Pulmonary artery endothelial cell (primary cell): Measurements from ENCODE around the gene BFSP1. TPM values are rescaled to one million over a fixed set of nuclear protein-coding genes. Genes with fewer than 3 reads are reported as not detected.

Experiments used
- DNase-seq: peaks from one replicate; pipeline ENCODE4 v3.0.0-alpha.2; 2011; ENCODE audit warnings: low read depth, low spot score
- total RNA-seq: library from RNA; depleted of rRNA; stranded (reverse); fragments of >200 nt; gene quantifications from 2 replicates; pipeline ENCODE4 v1.2.3, GENCODE V29; 2014

BFSP1 gene
- 2.4 and 2.9 TPM in 2 replicates for total RNA-seq

DNA sequence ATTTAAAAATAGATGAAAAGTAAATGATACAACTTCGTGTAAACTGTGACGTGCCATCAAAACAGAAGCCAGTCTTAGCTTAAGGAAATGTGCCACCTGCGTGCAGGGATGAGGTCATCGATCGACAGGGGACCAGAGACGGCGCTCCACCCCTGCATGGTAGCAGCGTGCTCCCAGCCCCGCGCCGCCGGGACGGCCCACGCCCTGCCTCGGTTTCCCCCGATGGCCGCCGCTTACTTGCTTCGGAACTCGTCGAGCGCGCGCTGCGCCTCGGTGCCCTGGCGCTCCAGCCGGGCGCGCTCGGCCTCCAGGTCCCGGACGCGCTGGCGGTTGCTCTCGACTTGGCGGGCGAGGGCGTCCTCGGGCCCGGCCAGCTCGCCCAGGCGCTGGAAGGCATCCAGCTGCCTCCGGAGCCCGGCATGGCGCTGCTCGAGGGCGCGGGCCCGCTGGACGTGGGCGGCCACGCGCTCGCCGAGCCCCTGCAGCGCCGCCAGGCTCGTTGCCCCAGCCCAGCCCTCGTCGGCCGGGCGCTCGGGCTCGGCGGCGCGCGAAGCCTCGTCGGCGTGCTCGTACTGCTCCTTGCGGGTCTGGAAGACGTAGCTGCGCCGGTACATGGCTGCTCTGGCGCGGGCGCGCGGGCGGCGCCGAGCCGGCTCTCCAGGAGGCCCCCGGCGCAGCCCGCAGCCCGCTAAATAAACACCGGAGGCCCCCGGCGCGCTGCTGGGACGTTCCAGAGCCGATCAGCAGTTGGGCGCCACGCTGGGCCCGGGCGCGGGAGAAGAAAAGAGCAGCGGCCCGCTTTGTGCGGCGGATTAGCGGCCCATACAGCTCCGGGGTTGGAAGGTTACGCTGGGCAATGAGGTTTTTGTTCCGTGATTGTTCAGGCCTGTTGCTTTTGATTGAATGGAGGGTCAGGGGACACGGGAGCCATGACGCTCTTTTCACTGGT is at the start of gene BFSP1:
TSS of gene BFSP1 (minus strand) at position 664 of the 949 bp plus-strand sequence. CDS start at position 614, 50 bp downstream.
- DNase-seq: no peak

DNA sequence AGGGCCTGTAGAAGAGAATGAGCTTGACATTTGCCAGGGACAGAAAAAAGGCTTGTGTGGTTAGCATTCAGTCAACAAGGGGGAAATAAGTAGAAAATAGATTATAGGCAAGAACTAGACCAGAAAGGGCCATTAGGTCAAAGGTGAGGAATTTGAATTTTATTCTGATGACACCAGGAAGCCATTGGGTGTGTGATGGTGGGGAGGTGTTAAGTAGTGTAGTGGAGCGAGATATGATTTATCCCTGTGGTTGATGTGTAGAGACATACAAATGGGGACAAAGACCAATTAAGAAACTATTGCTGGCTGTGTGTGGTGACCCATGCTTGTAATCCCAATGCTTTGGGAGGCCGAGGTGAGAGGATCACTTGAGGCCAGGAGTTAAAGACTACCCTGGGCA is 49.7 kb upstream of the BFSP1 start:
- DNase-seq: no peak

DNA sequence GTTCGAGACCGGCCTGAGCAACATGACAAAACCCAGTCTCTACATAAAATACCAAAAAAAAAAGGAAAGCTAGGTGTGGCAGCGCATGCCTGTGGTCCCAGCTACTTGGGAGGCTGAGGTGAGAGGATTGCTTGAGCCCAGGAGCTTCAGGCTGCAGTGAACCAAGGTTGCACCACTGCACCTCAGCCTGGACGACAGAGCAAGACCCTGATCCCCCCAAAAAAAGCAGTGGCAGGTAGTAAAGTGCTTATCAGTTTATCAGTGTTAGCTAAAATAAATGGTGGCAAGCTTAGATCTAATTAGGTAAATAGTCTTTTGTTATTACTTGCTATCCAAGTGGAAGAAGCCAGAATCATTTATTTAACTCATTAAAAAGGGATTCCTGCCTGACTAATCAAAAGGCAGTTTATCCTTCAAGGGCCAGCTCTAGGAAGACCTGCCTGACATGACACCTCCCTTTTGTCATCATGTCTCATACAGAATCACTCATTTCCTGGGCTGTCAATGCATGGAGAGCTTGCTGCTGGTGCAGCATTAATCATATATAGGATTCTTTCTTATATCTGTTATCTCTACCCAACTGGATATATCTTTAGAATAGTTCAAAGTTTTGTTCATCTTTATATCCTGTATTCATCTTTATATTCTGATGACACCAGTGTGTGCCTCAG is 48.3 kb upstream of the BFSP1 start:
- no peak for DNase-seq

DNA sequence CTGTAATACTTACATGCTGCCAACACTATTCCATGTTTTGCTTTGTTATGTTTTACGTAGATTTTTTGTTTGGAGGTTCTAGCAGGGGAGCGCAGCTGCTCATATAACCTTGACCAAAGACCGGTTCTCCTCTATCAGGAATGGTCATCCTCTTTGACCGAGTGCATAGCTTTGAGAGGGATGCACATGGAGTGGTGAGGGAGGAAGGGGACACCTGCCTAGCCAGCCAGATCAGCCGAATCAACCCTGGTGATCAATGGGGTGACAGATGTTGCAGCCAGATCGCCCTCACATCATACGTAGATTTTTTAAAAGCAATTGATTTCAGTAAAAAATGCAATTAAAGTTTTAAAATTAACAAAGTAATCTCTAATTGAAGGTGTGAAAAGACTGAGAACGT is 45.0 kb upstream of the BFSP1 start:
- DNase-seq: no peak

DNA sequence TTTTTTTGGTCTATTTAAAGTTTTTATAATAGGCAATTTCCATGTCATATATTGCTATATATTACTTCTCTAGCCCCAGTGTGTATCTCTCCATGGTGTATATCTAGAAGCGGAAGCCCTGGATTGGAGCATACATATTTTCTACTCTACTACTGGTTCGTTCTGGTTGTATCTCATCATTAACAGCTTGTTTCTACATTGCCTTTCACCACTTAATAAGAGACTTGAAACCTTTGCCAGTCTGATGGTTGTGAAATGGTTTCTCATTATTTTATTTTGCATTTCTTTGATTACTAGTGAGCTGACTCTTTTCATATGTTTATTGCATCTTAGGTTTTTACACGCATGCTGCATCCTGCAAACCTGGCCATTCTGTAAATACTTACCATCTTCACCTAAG is 42.3 kb upstream of the BFSP1 start:
- DNase-seq: no peak

DNA sequence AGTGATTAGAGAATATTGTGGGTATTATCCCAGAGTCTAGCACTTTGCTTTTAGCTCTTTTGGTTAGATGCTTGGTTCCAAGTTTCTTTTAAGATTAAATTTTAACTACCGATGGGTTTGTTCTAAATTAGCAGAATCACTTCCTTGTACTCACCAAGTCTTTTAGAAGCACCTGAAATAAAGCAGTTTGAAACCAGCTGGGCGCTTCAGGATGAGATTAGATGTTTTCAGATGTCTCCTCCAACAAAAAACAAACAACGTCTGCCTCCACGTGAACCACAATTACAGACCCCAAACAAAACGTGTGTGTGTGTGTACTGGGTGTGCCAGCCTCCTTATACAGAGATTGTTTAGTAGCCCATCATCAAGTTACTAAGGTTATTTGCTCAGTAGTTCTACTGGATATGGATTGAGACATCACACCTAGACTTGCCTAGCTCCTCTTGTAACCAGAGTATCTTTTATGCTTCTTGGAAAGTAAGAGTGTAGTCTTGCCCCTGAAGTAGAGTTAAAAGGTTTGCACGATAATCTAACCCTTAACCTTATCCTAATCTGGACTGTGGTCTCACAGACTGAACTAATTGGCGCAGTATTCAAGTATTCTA is 41.0 kb upstream of the BFSP1 start:
- DNase-seq: no peak

DNA sequence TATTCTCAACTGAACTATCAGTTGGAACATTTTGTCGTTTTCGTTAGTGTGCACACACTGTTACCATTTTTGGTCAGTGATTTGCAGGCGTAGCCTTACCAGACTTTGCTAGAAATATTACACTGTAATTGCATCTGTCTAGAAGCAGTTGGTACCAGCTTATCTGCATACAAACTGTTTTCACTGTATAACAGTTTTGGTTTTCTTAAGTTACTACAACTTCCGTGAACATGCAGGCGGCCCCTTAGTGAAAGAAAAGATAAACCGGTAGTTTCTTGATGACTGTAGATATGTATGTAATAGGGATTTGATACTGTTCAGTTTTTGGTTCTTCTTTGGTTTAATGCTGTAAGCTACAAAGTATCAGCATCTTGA is 40.0 kb upstream of the BFSP1 start:
- no peak for DNase-seq

DNA sequence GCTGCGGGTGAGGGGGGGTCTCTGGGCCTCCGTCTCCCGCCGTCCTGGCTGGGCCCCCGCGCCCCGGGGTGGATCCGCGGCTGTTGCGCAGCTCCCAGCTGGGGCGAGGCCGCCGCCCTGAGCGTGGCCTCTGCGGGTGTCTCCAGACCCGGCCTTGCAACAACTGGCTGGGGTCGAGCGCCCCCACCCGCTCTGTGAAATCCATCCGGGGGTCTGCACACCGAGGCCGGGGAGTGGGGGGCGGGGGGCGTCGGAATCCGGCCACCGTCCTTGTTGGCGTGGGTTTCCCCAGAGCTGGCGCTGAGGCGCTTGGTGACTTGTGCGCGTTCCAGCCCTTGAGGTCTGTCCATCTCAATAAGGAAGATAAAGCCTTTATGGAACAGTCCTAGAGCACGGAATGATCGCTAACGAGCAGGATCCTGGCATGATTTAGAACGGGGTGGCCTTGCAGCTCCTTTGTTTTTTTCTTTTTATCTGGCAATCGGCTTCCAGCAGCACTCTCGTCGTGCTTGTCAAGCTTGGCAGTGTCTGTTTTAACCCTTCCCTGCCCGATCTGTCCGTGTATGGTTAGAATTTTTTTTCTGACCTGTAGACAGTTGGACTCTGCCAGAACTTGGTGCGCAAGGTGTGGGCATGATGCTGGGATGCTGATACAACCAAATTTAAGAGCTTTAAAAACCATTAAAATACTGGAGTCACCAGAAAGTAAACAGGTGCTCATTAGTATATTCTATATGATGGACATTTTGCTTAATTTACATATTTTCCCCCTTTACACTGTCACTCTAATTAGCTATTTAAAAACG is 39.4 kb upstream of the BFSP1 start:
- DNase-seq: no peak

DNA sequence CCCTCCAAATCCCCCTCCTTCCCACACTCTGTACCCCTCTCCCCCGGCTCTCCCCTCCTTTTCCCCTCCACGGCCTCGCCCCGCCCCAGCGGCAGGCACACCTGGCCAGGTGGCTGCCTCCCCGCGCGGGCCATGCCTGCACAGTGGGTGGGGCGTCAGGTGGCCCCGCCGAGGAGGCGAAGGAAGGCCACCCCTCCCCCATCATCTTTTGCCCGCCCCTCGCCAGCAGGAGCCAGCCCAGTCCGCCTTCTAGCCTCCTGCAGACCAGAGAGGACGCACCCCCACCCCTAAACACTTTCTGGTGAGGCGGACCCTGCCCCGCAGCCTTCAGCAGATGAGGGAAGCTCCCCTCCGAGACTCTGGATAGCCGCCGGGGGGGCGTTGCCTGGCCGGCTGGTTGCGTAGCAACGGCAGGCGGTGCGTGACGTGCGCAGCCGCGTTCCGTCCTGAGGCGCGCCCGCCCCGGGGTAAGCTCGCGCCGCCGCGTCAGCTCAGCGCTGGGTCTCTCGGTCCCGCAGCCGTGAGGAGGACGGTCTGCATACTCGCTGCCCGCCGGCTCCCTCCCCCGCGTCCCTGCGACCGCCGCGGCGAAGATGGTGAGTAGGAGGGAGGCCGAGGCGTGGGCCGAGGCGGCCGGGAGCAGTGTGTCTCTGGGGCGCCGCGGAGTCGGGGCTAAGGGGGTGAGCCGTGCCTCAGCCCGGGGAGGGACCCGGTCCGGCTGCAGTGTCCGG is 38.6 kb upstream of the BFSP1 start, which contains the start of gene DSTN:
TSS of gene DSTN (plus strand) at position 460 of the 731 bp plus-strand sequence. CDS start at position 594, 134 bp downstream.
- peak; percentile 81 for DNase-seq

DNA sequence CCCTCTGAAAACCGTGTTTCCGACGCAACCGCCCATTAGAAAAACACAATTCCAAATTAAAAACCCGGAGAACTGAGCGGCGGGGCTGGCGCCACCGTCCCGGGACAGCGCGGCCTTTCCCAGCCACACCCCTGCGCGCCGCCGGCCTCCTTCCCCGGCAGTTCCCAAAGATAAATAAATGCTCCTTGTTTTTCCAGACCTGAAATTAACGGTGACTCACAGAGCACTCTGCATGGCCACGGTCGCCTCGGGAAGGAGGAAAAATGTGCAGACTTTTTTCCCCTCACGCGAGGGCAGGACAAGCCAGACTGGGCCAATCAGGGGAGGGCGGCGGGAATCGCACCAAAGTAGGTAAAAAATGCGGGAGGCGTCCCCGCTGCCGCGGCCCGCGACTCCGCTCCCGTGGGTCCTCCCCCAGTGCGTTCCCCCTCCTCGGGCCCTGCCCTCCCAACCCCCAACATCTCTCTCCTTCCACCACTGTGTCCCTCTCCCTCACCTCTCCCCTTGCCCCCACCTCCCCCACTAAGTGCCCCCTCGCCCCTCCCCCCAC is 37.9 kb upstream of the BFSP1 start:
- DNase-seq: peak; percentile 91

DNA sequence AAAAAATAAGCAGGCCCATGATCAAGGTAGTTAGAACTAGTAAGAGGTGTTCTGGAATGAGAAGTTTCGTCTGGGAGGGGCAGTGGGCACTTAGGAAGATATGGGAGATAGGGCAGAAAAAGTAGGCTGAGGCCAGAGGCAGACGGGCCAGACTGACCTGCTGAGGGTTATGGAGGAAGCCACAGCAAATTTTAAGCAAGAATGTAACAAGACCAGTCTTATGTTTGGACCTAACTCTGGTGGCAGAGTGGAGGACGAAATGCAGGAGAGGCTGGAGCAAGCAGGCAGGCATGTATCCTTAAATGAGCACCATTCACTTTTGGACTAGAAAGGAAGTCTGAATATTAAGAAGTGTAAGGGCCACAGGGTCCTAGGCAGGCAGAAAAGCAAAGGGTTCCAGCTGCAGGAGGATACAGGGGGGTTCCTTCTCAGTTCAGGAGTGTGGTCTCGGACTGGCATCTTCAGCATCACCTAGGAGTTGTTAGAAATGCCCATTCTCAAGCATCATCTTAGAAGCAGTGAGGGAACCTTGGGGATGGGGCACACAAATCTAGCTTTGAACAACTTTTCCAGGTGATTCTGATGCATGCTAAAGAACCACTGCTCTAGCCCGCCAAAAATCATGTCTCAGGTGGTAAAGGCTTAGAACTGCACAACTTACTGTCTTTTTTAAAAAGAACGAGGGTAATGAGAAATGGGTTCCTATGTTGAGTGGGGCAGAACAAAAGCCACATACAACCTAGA is 37.0 kb upstream of the BFSP1 start:
- DNase-seq: no peak

DNA sequence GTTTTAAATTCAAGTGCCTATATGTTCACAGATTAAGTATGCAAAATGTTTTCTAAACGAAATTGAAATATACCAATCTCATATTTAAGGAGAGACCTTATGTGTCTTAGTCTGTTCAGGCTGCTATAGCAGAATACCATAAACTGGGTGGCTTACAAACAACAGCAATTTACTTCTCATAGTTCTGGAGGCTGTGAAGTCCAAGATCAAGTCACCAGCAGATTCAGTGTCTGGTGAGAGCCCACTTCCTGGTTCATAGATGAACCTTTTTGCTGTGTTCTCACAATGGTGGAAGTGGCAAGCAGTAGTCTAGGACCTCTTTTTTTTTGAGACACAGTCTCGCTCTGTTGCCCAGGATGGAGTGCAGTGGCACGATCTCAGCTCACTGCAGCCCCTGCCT is 35.2 kb upstream of the BFSP1 start:
- DNase-seq: no peak

DNA sequence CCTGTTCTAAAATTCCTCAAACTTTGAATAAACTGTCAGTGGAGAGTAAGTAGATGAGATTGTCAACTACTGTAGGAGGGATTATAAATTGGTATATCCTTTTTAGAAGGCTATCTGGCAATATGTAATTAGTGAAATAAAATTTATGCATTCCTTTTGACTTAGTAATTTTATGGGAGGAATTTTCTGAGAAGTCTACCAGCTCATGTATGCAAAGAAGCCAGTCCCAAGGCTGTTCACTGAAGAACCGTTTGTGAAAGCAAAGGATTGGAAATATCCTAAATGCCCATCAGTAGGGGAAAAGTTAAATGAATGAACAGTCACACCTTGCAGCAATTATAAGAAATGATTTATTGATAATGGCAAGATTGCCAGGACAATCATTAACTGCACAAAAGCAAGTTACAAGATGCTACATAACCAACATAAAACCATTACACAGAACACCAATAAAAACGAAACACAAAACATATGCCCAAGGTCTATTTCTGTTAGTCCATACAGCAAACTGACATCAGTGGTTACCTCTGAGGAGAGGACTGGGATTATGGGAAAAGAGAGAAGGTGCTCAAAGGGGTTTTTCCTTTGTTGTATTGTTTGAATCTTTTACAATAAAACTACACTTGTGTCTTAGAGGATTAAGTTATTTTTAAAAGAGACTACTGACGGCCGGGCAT is 34.1 kb upstream of the BFSP1 start:
- no peak for DNase-seq

DNA sequence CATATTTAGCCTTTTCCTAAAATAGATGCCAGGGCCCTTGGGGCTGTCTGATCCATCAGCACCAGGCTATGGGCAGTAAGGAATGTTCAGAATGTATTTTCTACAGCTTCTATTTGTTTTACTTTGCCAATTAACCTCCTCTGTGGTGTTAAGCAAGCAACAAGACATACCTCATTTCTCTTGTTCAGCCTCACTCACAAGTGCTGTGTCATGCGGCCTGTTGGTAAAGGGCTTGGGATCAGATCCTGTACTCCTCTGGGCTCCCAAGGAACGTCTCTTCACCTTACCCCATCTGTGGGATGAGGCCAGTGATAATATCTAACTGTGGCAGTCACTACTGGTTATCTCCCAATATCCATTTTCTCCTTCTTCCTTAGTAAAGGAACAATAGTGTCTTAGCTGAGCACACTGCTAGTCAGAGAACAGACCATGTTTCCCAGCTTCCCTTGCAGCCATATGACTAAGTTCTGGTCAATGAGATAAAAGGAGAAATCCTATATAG is 31.7 kb upstream of the BFSP1 start:
- no peak for DNase-seq

DNA sequence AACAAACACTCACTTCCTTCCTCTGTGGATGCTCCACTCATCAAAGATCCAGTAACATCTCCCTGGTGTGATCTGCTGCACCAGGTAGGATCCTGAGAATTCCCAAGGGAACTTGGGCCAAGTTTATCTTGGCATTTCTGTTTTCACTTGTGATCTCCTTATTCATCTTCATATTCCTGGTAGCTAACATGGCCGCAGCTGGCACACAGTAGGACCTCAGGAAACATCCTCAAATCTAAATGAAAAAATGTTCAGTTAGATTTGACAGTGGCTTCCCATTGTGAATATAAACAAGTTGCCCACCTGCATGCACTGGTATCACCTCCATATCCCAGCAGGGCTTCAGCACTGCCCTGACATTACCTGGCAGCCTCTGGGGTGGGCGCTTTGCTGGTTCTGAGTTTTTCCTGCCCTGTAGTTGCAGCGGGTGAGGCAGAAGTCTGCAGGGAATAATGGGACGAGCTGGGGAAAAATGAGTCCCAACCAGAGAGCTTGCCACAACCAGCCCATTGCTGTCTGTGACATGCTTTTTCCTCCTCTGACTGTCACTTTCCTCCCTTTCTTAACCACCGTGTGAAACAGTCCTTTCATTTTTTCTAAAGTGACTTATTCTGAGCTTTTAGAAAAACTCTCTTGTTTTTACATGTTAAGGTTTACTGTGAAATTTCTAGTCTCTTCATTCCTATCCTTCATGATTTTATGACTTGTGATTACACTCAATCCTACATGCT is 29.3 kb upstream of the BFSP1 start:
- no peak for DNase-seq

DNA sequence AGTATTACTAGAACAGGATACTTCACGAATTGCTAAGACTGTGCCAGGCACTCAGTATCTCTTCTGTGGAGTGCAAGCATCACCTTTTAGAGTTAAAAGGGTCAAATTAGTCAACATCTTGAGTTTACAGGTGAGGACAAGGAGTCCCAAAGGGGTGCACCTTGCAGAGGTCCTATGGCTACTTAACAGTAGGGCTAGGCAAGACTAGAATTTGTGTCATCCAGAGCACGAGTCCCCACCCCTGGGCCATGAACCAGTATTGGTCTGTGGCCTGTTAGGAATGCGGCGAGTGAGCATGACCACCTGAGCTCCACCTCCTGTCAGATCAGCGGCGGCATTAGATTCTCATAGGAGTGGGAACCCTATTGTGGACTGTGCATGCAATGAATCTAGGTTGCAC is 28.2 kb upstream of the BFSP1 start:
- DNase-seq: no peak

DNA sequence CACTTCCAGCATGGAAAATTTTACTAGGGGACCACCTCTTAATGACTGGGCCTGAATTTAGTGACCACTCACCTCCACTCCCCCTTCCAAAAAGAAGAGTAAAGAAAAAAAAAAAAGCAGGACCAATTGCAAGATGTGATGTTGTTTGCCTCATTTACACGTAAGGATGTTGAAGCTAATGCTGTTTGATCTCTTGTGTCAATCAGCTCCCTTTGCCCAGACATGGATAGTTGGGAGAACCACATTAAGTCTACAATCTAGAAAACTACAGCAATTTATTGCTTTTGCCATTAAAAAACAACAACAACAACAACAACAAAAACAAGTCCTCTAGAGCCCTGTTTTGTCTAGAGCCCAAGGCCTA is 27.7 kb upstream of the BFSP1 start:
- no peak for DNase-seq
